ENCODE results near the gene MIPOL1. TPM values are rescaled to one million over a fixed set of nuclear protein-coding genes. Genes with fewer than 3 reads are reported as not detected.
"Not testable (repeated sequence)": the region's sequence is repeated elsewhere in the genome, so short reads cannot be mapped to it uniquely, and the experiment has no call there.

The MIPOL1 gene, protein sequence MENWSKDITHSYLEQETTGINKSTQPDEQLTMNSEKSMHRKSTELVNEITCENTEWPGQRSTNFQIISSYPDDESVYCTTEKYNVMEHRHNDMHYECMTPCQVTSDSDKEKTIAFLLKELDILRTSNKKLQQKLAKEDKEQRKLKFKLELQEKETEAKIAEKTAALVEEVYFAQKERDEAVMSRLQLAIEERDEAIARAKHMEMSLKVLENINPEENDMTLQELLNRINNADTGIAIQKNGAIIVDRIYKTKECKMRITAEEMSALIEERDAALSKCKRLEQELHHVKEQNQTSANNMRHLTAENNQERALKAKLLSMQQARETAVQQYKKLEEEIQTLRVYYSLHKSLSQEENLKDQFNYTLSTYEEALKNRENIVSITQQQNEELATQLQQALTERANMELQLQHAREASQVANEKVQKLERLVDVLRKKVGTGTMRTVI
- total RNA-seq (under 1 TPM; 0.25 to 0.81 TPM), polyA plus RNA-seq (under 1 TPM; 0.57 to 0.98 TPM)

- no peaks in the 10 kb centered on the region for H3K9me3 ChIP-seq (ENCODE audit: control insufficient read depth in 1 of 2, low read length in 2 of 2)
- no peaks in the 10 kb centered on the region for H3K27me3 ChIP-seq (ENCODE audit: insufficient read depth, low read length)
- peak in 3 of 5 donors; percentile 0 to 4 (median 3) for DNase-seq
- no peaks in the 10 kb centered on the region for H3K36me3 Mint-ChIP-seq
- H3K4me3 ChIP-seq (ENCODE audit: low read length in 2 of 2) = no peak within 1 kb of the TSS
- intact Hi-C loops (cut with micrococcal nuclease) = no loop called here
- H3K4me1 Mint-ChIP-seq = peaks cover 0 to 17% (median 7%) of the 10 kb centered on the region in 4 donors
- H3K36me3 ChIP-seq (ENCODE audit: insufficient read depth, low read length) = no peaks in the 10 kb centered on the region
- CTCF ChIA-PET (ENCODE audit: partially characterized antibody) = no interaction called here
- H3K27ac Mint-ChIP-seq = peak within 1 kb of the TSS in 1 of 7 donors; percentile 7
- H3K4me3 Mint-ChIP-seq = peak within 1 kb of the TSS; percentile 24 to 84 (median 71)
- H3K27me3 Mint-ChIP-seq = peaks cover 2% of the 10 kb centered on the region in 2 donors
- no peak within 1 kb of the TSS for H3K27ac ChIP-seq (ENCODE audit: low read depth, low read length)
- peaks cover 0 to 4% (median 2%) of the 10 kb centered on the region in 8 donors for H3K9me3 Mint-ChIP-seq
- H3K4me1 ChIP-seq (ENCODE audit: insufficient read depth, low read length) = no peaks in the 10 kb centered on the region
- POLR2A ChIA-PET (ENCODE audit: partially characterized antibody) = no interaction called here
These were observed at the start of gene MIPOL1 for GRCh38 chr14:37197421-37198272. Gene MIPOL1 (plus strand): TSS chr14:37197937. CDS start chr14:37247889, 49,952 bp downstream.

- DNase-seq = no peak
- H3K9me3 ChIP-seq (ENCODE audit: control insufficient read depth in 1 of 2, low read length in 2 of 2) = no peaks in the 10 kb centered on the region
- POLR2A ChIA-PET (ENCODE audit: partially characterized antibody) = no interaction called here
- Mint-ChIP-seq H3K4me1 (no peaks in the 10 kb centered on the region), H3K36me3 (no peaks in the 10 kb centered on the region), H3K27me3 (peaks cover 0 to 2% of the 10 kb centered on the region in 2 donors), H3K9me3 (peaks cover 2 to 27% (median 14%) of the 10 kb centered on the region in 8 donors), H3K27ac (no peak overlapping the region), H3K4me3 (no peak overlapping the region)
- H3K27ac ChIP-seq (ENCODE audit: low read depth, low read length) = no peak overlapping the region
- no peak overlapping the region for H3K4me3 ChIP-seq (ENCODE audit: low read length in 2 of 2)
- H3K4me1 ChIP-seq (ENCODE audit: insufficient read depth, low read length) = no peaks in the 10 kb centered on the region
- H3K27me3 ChIP-seq (ENCODE audit: insufficient read depth, low read length) = no peaks in the 10 kb centered on the region
- intact Hi-C loops (cut with micrococcal nuclease) = no loop called here
- H3K36me3 ChIP-seq (ENCODE audit: insufficient read depth, low read length) = no peaks in the 10 kb centered on the region
- CTCF ChIA-PET (ENCODE audit: partially characterized antibody) = no interaction called here
These were observed 47.3 kb upstream of the MIPOL1 start for GRCh38 chr14:37150414-37150813.

GRCh38 chr14:37153005-37153404 is 44.7 kb upstream of the MIPOL1 start:
- Histone ChIP-seq H3K27me3 (ENCODE audit: insufficient read depth, low read length) (no peaks in the 10 kb centered on the region), H3K36me3 (ENCODE audit: insufficient read depth, low read length) (no peaks in the 10 kb centered on the region), H3K27ac (ENCODE audit: low read depth, low read length) (no peak overlapping the region), H3K9me3 (ENCODE audit: control insufficient read depth in 1 of 2, low read length in 2 of 2) (no peaks in the 10 kb centered on the region), H3K4me1 (ENCODE audit: insufficient read depth, low read length) (no peaks in the 10 kb centered on the region), H3K4me3 (ENCODE audit: low read length in 2 of 2) (no peak overlapping the region)
- Mint-ChIP-seq H3K9me3 (peaks cover 2 to 29% (median 20%) of the 10 kb centered on the region in 8 donors), H3K4me1 (no peaks in the 10 kb centered on the region), H3K4me3 (no peak overlapping the region), H3K27me3 (peaks cover 0 to 5% of the 10 kb centered on the region in 2 donors), H3K36me3 (no peaks in the 10 kb centered on the region), H3K27ac (no peak overlapping the region)
- intact Hi-C loops (cut with micrococcal nuclease) = no loop called here
- no peak for DNase-seq
- ChIA-PET CTCF (ENCODE audit: partially characterized antibody) (interaction anchor here (1.4 kb wide), 1 partner anchor 9 kb away, joined by 4 read pairs; no protein-coding TSS in a partner anchor), POLR2A (ENCODE audit: partially characterized antibody) (no interaction called here)

- Histone ChIP-seq H3K27ac (ENCODE audit: low read depth, low read length) (no peak overlapping the region), H3K9me3 (ENCODE audit: control insufficient read depth in 1 of 2, low read length in 2 of 2) (no peaks in the 10 kb centered on the region), H3K4me3 (ENCODE audit: low read length in 2 of 2) (no peak overlapping the region), H3K36me3 (ENCODE audit: insufficient read depth, low read length) (no peaks in the 10 kb centered on the region), H3K4me1 (ENCODE audit: insufficient read depth, low read length) (no peaks in the 10 kb centered on the region), H3K27me3 (ENCODE audit: insufficient read depth, low read length) (no peaks in the 10 kb centered on the region)
- H3K27ac Mint-ChIP-seq = no peak overlapping the region
- no peak overlapping the region for H3K4me3 Mint-ChIP-seq
- CTCF ChIA-PET (ENCODE audit: partially characterized antibody) = interaction anchor here (1.4 kb wide), 1 partner anchor 10 kb away, joined by 4 read pairs; no protein-coding TSS in a partner anchor
- peaks cover 0 to 5% of the 10 kb centered on the region in 2 donors for H3K27me3 Mint-ChIP-seq
- H3K36me3 Mint-ChIP-seq = no peaks in the 10 kb centered on the region
- intact Hi-C loops (cut with micrococcal nuclease) = no loop called here
- H3K4me1 Mint-ChIP-seq = no peaks in the 10 kb centered on the region
- POLR2A ChIA-PET (ENCODE audit: partially characterized antibody) = no interaction called here
- DNase-seq = no peak
- H3K9me3 Mint-ChIP-seq = peaks cover 5 to 29% (median 20%) of the 10 kb centered on the region in 8 donors
These were observed 44.3 kb upstream of the MIPOL1 start for GRCh38 chr14:37153483-37153882.

GRCh38 chr14:37157987-37158386 is 39.8 kb upstream of the MIPOL1 start:
- Mint-ChIP-seq H3K9me3 (peaks cover 5 to 40% (median 21%) of the 10 kb centered on the region in 8 donors), H3K4me3 (no peak overlapping the region), H3K27ac (no peak overlapping the region), H3K36me3 (no peaks in the 10 kb centered on the region), H3K27me3 (peaks cover 0 to 6% of the 10 kb centered on the region in 2 donors), H3K4me1 (no peaks in the 10 kb centered on the region)
- Histone ChIP-seq H3K9me3 (ENCODE audit: control insufficient read depth in 1 of 2, low read length in 2 of 2) (no peaks in the 10 kb centered on the region), H3K4me1 (ENCODE audit: insufficient read depth, low read length) (no peaks in the 10 kb centered on the region), H3K27me3 (ENCODE audit: insufficient read depth, low read length) (no peaks in the 10 kb centered on the region), H3K27ac (ENCODE audit: low read depth, low read length) (no peak overlapping the region), H3K36me3 (ENCODE audit: insufficient read depth, low read length) (no peaks in the 10 kb centered on the region), H3K4me3 (ENCODE audit: low read length in 2 of 2) (no peak overlapping the region)
- no peak for DNase-seq
- ChIA-PET CTCF (ENCODE audit: partially characterized antibody) (no interaction called here), POLR2A (ENCODE audit: partially characterized antibody) (no interaction called here)
- intact Hi-C loops (cut with micrococcal nuclease) = no loop called here

DNA sequence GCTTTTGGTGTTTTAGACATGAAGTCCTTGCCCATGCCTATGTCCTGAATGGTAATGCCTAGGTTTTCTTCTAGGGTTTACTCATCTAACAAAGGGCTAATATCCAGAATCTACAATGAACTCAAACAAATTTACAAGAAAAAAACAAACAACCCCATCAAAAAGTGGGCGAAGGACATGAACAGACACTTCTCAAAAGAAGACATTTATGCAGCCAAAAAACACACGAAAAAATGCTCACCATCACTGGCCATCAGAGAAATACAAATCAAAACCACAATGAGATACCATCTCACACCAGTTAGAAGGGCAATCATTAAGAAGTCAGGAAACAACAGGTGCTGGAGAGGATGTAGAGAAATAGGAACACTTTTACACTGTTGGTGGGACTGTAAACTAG is 35.4 kb upstream of the MIPOL1 start:
- H3K36me3 Mint-ChIP-seq; H3K27me3 Mint-ChIP-seq; DNase-seq; H3K4me3 Mint-ChIP-seq; H3K4me3 ChIP-seq (ENCODE audit: low read length in 2 of 2); H3K4me1 Mint-ChIP-seq; H3K4me1 ChIP-seq (ENCODE audit: insufficient read depth, low read length); H3K27ac ChIP-seq (ENCODE audit: low read depth, low read length); H3K27me3 ChIP-seq (ENCODE audit: insufficient read depth, low read length); intact Hi-C loops (cut with micrococcal nuclease); H3K36me3 ChIP-seq (ENCODE audit: insufficient read depth, low read length); CTCF ChIA-PET (ENCODE audit: partially characterized antibody); H3K27ac Mint-ChIP-seq; H3K9me3 ChIP-seq (ENCODE audit: control insufficient read depth in 1 of 2, low read length in 2 of 2); POLR2A ChIA-PET (ENCODE audit: partially characterized antibody): not testable (repeated sequence)
- peaks cover 0 to 14% (median 3%) of the 10 kb centered on the region in 8 donors for H3K9me3 Mint-ChIP-seq

GRCh38 chr14:37165794-37166193 is 31.9 kb upstream of the MIPOL1 start:
- H3K36me3 ChIP-seq (ENCODE audit: insufficient read depth, low read length) = no peaks in the 10 kb centered on the region
- peaks cover 0 to 10% (median 0%) of the 10 kb centered on the region in 8 donors for H3K9me3 Mint-ChIP-seq
- no peak overlapping the region for H3K27ac ChIP-seq (ENCODE audit: low read depth, low read length)
- H3K36me3 Mint-ChIP-seq = no peaks in the 10 kb centered on the region
- intact Hi-C loops (cut with micrococcal nuclease) = no loop called here
- H3K4me1 ChIP-seq (ENCODE audit: insufficient read depth, low read length) = no peaks in the 10 kb centered on the region
- CTCF ChIA-PET (ENCODE audit: partially characterized antibody) = no interaction called here
- no peak for DNase-seq
- no peaks in the 10 kb centered on the region for H3K4me1 Mint-ChIP-seq
- POLR2A ChIA-PET (ENCODE audit: partially characterized antibody) = no interaction called here
- H3K27me3 ChIP-seq (ENCODE audit: insufficient read depth, low read length) = no peaks in the 10 kb centered on the region
- peaks cover 2 to 3% of the 10 kb centered on the region in 2 donors for H3K27me3 Mint-ChIP-seq
- H3K9me3 ChIP-seq (ENCODE audit: control insufficient read depth in 1 of 2, low read length in 2 of 2) = no peaks in the 10 kb centered on the region
- H3K27ac Mint-ChIP-seq = no peak overlapping the region
- H3K4me3 ChIP-seq (ENCODE audit: low read length in 2 of 2) = no peak overlapping the region
- no peak overlapping the region for H3K4me3 Mint-ChIP-seq

All from CD4-positive, alpha-beta memory T cell (primary cell).